Neural progenitor cell (in vitro differentiated cells): ENCODE measurements around the gene KIF2A. TPM values are rescaled to one million over a fixed set of nuclear protein-coding genes. Genes with fewer than 3 reads are reported as not detected.

Experiments used
- DNase-seq: peaks from one replicate; pipeline ENCODE4 v3.0.0-alpha.2; 2016; ENCODE audit warnings: low spot score
- H2AFZ ChIP-seq: fragments of 200-600 bp; sonication (generic); replicated peaks from 2 replicates; pipeline ENCODE4 v1.6.1; 2016; ENCODE audit warnings: antibody characterized with exemption
- H3F3A ChIP-seq: fragments of 200-600 bp; sonication (generic); 2 replicates; pipeline ENCODE4 v1.6.1; 2016; ENCODE audit warnings: antibody characterized with exemption, low read depth
- H3K27ac ChIP-seq: fragments of 200-600 bp; sonication (generic); 2 replicates; pipeline ENCODE4 v1.5.1; 2016; ENCODE audit warnings: mild to moderate bottlenecking
- H3K27me3 ChIP-seq: fragments of 200-600 bp; sonication (generic); 2 replicates; pipeline ENCODE4 v1.6.1; 2016; ENCODE audit warnings: mild to moderate bottlenecking, moderate library complexity
- H3K36me3 ChIP-seq: fragments of 200-600 bp; sonication (generic); 2 replicates; pipeline ENCODE4 v1.5.1; 2016
- H3K4me1 ChIP-seq: fragments of 200-600 bp; sonication (generic); 2 replicates; pipeline ENCODE4 v1.6.1; 2016; ENCODE audit warnings: mixed run types
- H3K4me2 ChIP-seq: fragments of 200-600 bp; sonication (generic); 2 replicates; pipeline ENCODE4 v1.6.1; 2016
- H3K4me3 ChIP-seq: fragments of 200-600 bp; sonication (generic); 2 replicates; pipeline ENCODE4 v1.5.1; 2016
- H3K79me2 ChIP-seq: fragments of 200-600 bp; sonication (generic); 2 replicates; pipeline ENCODE4 v1.6.1; 2016; ENCODE audit warnings: low read depth
- H3K9ac ChIP-seq: fragments of 200-600 bp; sonication (generic); 2 replicates; pipeline ENCODE4 v1.6.1; 2016
- H3K9me3 ChIP-seq: fragments of 200-600 bp; sonication (generic); 2 replicates; pipeline ENCODE4 v1.5.1; 2016; ENCODE audit warnings: low read depth
- H4K20me1 ChIP-seq: fragments of 200-600 bp; sonication (generic); 2 replicates; pipeline ENCODE4 v1.6.1; 2016; ENCODE audit warnings: low read depth
- H3K27ac Mint-ChIP-seq: 3 replicates; pipeline ENCODE4 v1.8.0; 2021; ENCODE audit warnings: mixed read lengths
- H3K27me3 Mint-ChIP-seq: 2 replicates; pipeline ENCODE4 v1.8.0; 2022; ENCODE audit warnings: low read depth, mild to moderate bottlenecking, inconsistent platforms, moderate library complexity, mixed read lengths; ENCODE audit not compliant: insufficient read depth
- H3K36me3 Mint-ChIP-seq: 3 replicates; pipeline ENCODE4 v1.8.0; 2021; ENCODE audit warnings: mixed read lengths
- H3K4me1 Mint-ChIP-seq: 3 replicates; pipeline ENCODE4 v1.8.0; 2021; ENCODE audit warnings: mixed read lengths
- H3K4me3 Mint-ChIP-seq: 3 replicates; pipeline ENCODE4 v1.8.0; 2021; ENCODE audit warnings: mild to moderate bottlenecking, moderate library complexity, mixed read lengths
- H3K9me3 Mint-ChIP-seq: 3 replicates; pipeline ENCODE4 v1.8.0; 2020; ENCODE audit warnings: mixed read lengths
- EZH2 ChIP-seq: fragments of 200-600 bp; sonication (generic); IDR thresholded peaks from 2 replicates; pipeline ENCODE4 v1.6.1; 2017; ENCODE audit warnings: antibody characterized with exemption, mild to moderate bottlenecking, moderate library complexity
- EZH2phosphoT487 ChIP-seq: fragments of 200-600 bp; sonication (generic); IDR thresholded peaks from 2 replicates; pipeline ENCODE4 v1.6.1; 2017; ENCODE audit warnings: antibody characterized with exemption
- total RNA-seq: library from RNA; depleted of rRNA; stranded (reverse); fragments of >200 nt; gene quantifications from 2 replicates; pipeline ENCODE4 v1.2.3, GENCODE V29; 2015; ENCODE audit warnings: low replicate concordance
- TF ChIP-seq, protein P1 (sequence below): fragments of 200-600 bp; sonication (generic); IDR thresholded peaks from 2 replicates; pipeline ENCODE4 v1.5.1; 2017; ENCODE audit warnings: antibody characterized with exemption, mild to moderate bottlenecking

Gene KIF2A
- total RNA-seq, 1 donor from 2014 or later = 114 TPM

GRCh38 chr5:62362701-62363100, 56.7 kb downstream of the KIF2A start:
- Histone ChIP-seq H3K27ac (no peak overlapping the region), H2AFZ (no peak overlapping the region), H3K27me3 (no peaks in the 10 kb centered on the region), H3K9ac (no peak overlapping the region), H3K4me1 (no peaks in the 10 kb centered on the region), H3K79me2 (no peaks in the 10 kb centered on the region), H3K36me3 (peaks cover 28% of the 10 kb centered on the region), H3F3A (no peaks in the 10 kb centered on the region), H4K20me1 (no peaks in the 10 kb centered on the region), H3K4me2 (no peak overlapping the region), H3K4me3 (no peak overlapping the region), H3K9me3 (no peaks in the 10 kb centered on the region)
- H3K27me3 Mint-ChIP-seq = no peaks in the 10 kb centered on the region
- no peaks in the 10 kb centered on the region for H3K9me3 Mint-ChIP-seq
- H3K36me3 Mint-ChIP-seq = peaks cover 20% of the 10 kb centered on the region
- no peaks in the 10 kb centered on the region for H3K4me1 Mint-ChIP-seq
- no peak for DNase-seq
- no peak overlapping the region for H3K4me3 Mint-ChIP-seq
- TF ChIP-seq, protein P1, sequence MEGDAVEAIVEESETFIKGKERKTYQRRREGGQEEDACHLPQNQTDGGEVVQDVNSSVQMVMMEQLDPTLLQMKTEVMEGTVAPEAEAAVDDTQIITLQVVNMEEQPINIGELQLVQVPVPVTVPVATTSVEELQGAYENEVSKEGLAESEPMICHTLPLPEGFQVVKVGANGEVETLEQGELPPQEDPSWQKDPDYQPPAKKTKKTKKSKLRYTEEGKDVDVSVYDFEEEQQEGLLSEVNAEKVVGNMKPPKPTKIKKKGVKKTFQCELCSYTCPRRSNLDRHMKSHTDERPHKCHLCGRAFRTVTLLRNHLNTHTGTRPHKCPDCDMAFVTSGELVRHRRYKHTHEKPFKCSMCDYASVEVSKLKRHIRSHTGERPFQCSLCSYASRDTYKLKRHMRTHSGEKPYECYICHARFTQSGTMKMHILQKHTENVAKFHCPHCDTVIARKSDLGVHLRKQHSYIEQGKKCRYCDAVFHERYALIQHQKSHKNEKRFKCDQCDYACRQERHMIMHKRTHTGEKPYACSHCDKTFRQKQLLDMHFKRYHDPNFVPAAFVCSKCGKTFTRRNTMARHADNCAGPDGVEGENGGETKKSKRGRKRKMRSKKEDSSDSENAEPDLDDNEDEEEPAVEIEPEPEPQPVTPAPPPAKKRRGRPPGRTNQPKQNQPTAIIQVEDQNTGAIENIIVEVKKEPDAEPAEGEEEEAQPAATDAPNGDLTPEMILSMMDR = no peak
- TF ChIP-seq EZH2phosphoT487 (no peak), EZH2 (no peak)
- no peak overlapping the region for H3K27ac Mint-ChIP-seq

DNA sequence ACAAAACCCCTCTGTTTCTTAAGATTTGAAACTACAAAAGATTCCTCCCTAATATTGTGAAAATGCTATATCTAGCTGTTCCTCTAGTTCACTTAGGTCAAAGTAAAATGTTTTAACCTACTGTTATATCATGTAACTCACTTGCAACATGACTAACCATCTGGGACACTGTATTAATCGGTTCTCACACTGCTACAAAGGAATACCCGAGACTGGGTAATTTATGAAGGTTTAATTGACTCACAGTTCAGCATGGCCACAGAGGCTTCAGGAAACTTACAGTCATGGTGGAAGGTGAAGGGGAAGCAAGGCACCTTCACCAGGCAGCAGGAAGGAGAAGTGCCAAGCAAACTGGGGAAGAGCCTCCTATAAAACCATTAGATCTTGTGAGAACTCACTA, 63.0 kb downstream of the KIF2A start:
- no peaks in the 10 kb centered on the region for H3K4me1 Mint-ChIP-seq
- Histone ChIP-seq H2AFZ (no peak overlapping the region), H3K4me3 (no peak overlapping the region), H3K79me2 (no peaks in the 10 kb centered on the region), H4K20me1 (no peaks in the 10 kb centered on the region), H3F3A (no peaks in the 10 kb centered on the region), H3K4me1 (no peaks in the 10 kb centered on the region), H3K9me3 (no peaks in the 10 kb centered on the region), H3K27ac (no peak overlapping the region), H3K36me3 (peaks cover 27% of the 10 kb centered on the region), H3K27me3 (no peaks in the 10 kb centered on the region), H3K9ac (no peak overlapping the region), H3K4me2 (no peak overlapping the region)
- TF ChIP-seq EZH2phosphoT487 = no peak
- TF ChIP-seq EZH2 = no peak
- TF ChIP-seq, protein P1 = no peak
- H3K4me3 Mint-ChIP-seq = no peak overlapping the region
- no peak overlapping the region for H3K27ac Mint-ChIP-seq
- no peaks in the 10 kb centered on the region for H3K27me3 Mint-ChIP-seq
- no peak for DNase-seq
- peaks cover 32% of the 10 kb centered on the region for H3K36me3 Mint-ChIP-seq
- no peaks in the 10 kb centered on the region for H3K9me3 Mint-ChIP-seq

- Mint-ChIP-seq H3K27me3 (no peaks in the 10 kb centered on the region), H3K27ac (no peak overlapping the region), H3K9me3 (no peaks in the 10 kb centered on the region), H3K4me3 (no peak overlapping the region), H3K4me1 (no peaks in the 10 kb centered on the region), H3K36me3 (peaks cover 28% of the 10 kb centered on the region)
- Histone ChIP-seq H3K4me2 (no peak overlapping the region), H3K79me2 (no peaks in the 10 kb centered on the region), H3K9ac (no peak overlapping the region), H2AFZ (no peak overlapping the region), H4K20me1 (no peaks in the 10 kb centered on the region), H3K36me3 (peaks cover 21% of the 10 kb centered on the region), H3K9me3 (no peaks in the 10 kb centered on the region), H3K27ac (no peak overlapping the region), H3K27me3 (no peaks in the 10 kb centered on the region), H3K4me3 (no peak overlapping the region), H3F3A (no peaks in the 10 kb centered on the region), H3K4me1 (no peaks in the 10 kb centered on the region)
- no peak for DNase-seq
- TF ChIP-seq EZH2 (no peak), EZH2phosphoT487 (no peak)
- TF ChIP-seq, protein P1 = no peak
These were observed 65.4 kb downstream of the KIF2A start for GRCh38 chr5:62371409-62371808.

DNA sequence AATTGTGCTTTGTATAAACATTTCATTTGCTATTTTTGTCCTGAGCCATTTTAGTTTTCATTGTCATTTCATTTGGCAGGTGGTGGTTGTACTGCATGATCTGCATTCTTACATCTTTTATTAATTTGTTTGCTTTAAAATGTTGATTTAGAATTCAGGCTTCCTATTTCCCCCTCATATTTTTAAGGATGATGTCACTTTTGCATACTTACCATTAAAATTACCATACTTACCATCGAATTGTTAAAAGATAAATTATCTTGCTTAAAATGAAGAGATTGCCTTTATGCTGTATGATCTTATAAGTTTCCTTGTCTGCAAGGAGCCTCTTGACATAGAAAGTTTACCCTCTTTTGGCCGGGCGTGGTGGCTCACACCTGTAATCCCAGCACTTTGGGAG, 66.6 kb downstream of the KIF2A start:
- no peaks in the 10 kb centered on the region for H3K27me3 Mint-ChIP-seq
- Histone ChIP-seq H3K27me3 (no peaks in the 10 kb centered on the region), H3K4me1 (no peaks in the 10 kb centered on the region), H3K36me3 (peaks cover 30% of the 10 kb centered on the region), H3K4me2 (no peak overlapping the region), H3K9ac (no peak overlapping the region), H3F3A (no peaks in the 10 kb centered on the region), H3K79me2 (no peaks in the 10 kb centered on the region), H3K9me3 (no peaks in the 10 kb centered on the region), H4K20me1 (no peaks in the 10 kb centered on the region), H2AFZ (no peak overlapping the region), H3K27ac (no peak overlapping the region), H3K4me3 (no peak overlapping the region)
- H3K4me3 Mint-ChIP-seq = no peak overlapping the region
- no peak for DNase-seq
- peaks cover 26% of the 10 kb centered on the region for H3K36me3 Mint-ChIP-seq
- H3K9me3 Mint-ChIP-seq = no peaks in the 10 kb centered on the region
- H3K4me1 Mint-ChIP-seq = no peaks in the 10 kb centered on the region
- H3K27ac Mint-ChIP-seq = no peak overlapping the region
- TF ChIP-seq EZH2phosphoT487 (no peak), EZH2 (no peak)
- TF ChIP-seq, protein P1 = no peak
